Fibroblast of pulmonary artery (primary cell): ENCODE data around the gene RORC.

Experiments
- DNase-seq: peaks from one replicate; pipeline ENCODE4 v3.0.0-alpha.2; 2010; ENCODE audit warnings: low read depth
- H3K4me3 ChIP-seq: replicated peaks from 2 replicates; pipeline ENCODE4 v1.5.1; 2011; ENCODE audit warnings: low read depth, mild to moderate bottlenecking, control low read depth, low read length, moderate library complexity
- TF ChIP-seq, protein P1 (sequence below): IDR thresholded peaks from 2 replicates; pipeline ENCODE4 v1.5.1; 2011; ENCODE audit warnings: mild to moderate bottlenecking, control low read depth, low read length, inconsistent platforms; ENCODE audit errors: missing control alignments

Gene RORC

DNA sequence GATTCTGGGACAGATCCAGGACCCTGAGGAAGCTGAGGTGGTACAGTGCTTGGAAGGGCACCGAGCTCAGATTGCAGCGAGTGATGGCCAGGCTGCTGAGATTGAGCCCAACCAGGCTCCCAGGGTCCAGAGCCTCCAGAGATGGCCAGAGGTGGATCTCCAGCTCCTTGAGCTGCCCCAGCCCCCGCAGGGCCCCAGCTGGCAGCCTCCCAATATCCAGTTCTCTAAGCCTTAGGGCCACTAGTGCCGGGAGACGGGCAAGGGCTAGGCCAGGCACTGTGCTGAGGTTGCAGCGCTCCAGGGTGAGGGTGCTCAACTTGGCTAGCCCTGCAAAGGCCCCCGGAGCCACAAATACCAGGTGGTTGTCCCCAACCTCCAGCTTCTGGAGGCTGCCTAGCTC, 29.8 kb downstream of the RORC start:
- TF ChIP-seq, protein P1, sequence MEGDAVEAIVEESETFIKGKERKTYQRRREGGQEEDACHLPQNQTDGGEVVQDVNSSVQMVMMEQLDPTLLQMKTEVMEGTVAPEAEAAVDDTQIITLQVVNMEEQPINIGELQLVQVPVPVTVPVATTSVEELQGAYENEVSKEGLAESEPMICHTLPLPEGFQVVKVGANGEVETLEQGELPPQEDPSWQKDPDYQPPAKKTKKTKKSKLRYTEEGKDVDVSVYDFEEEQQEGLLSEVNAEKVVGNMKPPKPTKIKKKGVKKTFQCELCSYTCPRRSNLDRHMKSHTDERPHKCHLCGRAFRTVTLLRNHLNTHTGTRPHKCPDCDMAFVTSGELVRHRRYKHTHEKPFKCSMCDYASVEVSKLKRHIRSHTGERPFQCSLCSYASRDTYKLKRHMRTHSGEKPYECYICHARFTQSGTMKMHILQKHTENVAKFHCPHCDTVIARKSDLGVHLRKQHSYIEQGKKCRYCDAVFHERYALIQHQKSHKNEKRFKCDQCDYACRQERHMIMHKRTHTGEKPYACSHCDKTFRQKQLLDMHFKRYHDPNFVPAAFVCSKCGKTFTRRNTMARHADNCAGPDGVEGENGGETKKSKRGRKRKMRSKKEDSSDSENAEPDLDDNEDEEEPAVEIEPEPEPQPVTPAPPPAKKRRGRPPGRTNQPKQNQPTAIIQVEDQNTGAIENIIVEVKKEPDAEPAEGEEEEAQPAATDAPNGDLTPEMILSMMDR, result no peak
- no peak for DNase-seq
- no peak overlapping the region for H3K4me3 ChIP-seq

DNA sequence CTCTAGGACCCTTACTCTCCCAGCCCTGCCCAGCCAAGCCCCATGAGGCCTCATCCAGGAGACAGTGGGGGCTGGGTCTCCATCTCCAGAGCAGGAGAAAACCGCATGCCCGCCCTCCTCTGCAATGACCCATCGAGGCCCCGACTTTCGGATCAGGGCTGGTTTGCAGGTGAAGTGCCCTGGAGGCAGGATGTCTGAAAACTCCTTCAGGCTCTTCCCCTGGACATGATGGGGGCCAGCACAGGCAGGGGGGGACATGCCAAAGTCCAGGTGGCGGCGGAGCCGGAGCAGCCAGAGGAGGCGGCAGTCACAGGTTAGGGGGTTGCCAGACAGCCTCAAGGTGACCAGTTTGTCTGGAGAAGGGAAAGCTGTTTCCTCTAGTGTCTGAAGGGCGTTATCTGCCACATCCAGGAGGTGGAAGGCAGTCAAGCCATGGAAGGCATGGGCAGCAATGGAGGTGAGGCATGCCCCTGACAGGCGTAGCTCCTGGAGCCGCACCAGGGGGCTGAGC, 30.2 kb downstream of the RORC start:
- DNase-seq, result no peak
- no peak overlapping the region for H3K4me3 ChIP-seq
- TF ChIP-seq, protein P1, result no peak

DNA sequence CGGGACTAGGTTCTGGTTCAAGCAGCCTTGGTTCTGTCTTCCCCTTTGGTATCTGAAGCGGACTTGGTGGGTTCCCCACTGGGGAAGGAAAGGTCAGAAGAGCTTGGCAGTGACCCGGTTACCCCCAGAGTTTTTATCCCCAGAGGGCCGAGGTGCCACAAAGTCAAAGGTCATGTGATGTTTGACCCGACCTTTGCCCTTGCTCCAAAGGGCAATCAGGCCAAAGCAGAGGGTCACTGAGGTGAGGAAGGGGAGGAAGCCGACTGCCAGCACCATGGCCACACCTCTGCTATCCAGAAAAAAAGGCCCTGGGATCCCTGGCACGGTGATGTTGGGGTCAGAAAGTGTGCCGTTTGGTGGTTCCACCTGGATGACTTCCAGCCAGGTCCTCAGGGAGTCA, 30.8 kb downstream of the RORC start:
- no peak overlapping the region for H3K4me3 ChIP-seq
- TF ChIP-seq, protein P1, result no peak
- no peak for DNase-seq

DNA sequence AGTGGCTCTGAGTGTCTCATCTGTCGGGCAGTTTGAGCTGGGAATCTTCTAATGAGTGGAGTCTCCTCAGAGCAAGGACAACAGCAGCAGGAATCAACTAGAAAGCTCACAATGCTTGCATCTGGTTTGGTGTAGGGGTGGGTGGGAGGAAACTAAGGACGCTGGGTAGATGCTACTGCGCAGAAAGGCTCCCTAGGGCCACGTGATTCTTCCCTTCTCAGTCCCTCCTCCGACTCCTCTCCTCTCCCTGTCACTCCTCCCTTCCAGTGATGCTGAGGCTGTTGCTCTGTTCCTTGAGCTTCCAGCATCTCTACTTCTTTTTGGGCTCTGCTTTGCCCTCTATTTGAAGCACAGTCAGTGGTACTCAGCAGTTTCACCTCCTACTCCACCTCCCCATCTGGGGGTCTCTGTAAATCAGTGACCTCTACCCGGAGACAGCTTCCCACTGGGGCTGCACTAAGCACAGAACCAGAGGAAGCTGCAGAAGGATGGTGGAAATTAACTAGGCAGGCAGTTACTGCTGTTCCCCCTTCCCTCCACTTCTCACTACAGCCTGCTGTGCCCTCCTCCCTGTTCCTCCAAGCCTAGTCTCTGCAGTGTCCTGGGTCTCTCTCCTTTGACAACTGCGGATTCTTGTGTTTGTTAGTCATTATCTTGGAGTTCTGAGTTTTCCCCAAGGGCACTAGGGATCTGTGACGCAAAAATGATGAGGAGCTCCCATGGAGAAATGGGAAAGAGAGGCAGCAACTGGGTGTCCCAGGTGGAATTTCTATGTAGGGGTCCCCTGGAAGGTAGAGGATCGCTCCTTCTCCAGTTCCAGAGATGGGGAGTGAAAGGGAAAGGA, 32.2 kb downstream of the RORC start:
- TF ChIP-seq, protein P1, result no peak
- no peak overlapping the region for H3K4me3 ChIP-seq
- DNase-seq, result no peak

DNA sequence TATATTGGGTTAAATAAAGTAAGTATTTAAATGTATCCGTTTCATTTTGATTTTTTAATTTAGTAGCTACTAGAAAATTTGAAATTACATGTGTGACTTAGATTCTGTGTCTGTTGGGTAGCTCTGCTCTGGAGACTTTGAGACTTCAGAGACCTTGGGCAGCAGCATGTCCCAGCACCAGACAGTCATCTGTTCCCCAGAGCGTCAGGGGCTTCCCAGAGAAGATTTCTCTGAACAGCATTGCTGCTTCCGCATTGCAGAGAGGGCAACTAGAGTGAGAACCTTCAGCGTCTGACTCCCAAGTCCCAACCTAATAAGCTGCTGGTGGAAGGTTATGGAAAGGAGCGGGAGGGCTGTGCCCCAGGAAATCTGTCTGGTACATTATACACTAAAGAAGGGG, 33.0 kb downstream of the RORC start:
- DNase-seq, result no peak
- TF ChIP-seq, protein P1, result no peak
- no peak overlapping the region for H3K4me3 ChIP-seq

DNA sequence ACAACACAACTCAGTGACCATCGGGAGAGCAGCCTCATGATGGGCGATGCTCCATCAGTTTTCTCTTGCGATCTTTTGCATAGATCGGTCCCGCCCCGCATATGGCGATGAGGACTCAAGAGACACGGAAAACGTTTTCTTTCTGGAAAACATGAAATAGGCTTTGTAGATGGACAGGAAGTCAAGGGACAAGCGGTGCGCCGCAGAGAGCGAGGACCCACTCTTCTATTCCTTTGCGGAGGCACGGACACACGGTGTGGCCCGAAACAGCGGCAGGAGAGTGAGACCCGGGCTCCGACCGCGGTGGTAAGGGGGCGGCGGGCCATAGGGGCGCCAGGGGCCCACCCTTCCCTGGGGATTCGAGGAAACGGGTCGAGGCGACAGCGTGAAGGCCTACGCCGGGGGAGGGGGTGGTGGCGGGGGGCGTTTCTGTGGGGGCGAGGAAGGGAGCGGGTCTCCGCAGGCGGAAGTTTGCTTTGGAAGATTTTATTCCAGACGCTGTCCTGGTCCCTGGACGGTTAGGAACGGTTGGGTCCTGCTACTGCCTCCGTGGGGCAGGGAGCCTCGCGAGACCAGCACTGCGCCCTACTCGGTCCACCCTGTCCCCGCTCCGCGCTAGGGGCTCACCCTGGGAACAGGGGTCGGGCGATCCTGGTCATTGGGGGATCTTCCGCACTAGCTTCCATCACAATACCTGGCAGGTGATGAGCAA, 40.5 kb downstream of the RORC start:
- TF ChIP-seq, protein P1, result no peak
- DNase-seq, result no peak
- peak overlapping the region; percentile 75 for H3K4me3 ChIP-seq
